Subcutaneous abdominal adipose tissue (tissue), 5 donors: Measurements from ENCODE around the gene EXOC6B.

Experiments used
- H3K27ac ChIP-seq: one replicate; pipeline ENCODE4 v1.7.0; 2013; ENCODE audit warnings: low read depth, mild to moderate bottlenecking, inconsistent platforms, low read length, moderate library complexity
- H3K27me3 ChIP-seq, 5 donors: one replicate each; pipeline ENCODE4 v1.7.0; 2013; ENCODE audit warnings: low read length in 5 of 5, inconsistent platforms in 1 of 5; ENCODE audit not compliant: control insufficient read depth in 5 of 5, insufficient read depth in 4 of 5
- H3K36me3 ChIP-seq, 5 donors: one replicate each; pipeline ENCODE4 v1.7.0; 2013; ENCODE audit warnings: low read length in 5 of 5; ENCODE audit not compliant: control insufficient read depth in 5 of 5, insufficient read depth in 5 of 5
- H3K4me1 ChIP-seq, 5 donors: one replicate each; pipeline ENCODE4 v1.7.0; 2013; ENCODE audit warnings: low read length in 5 of 5, mild to moderate bottlenecking in 3 of 5, moderate library complexity in 1 of 5; ENCODE audit not compliant: control insufficient read depth in 5 of 5, insufficient read depth in 5 of 5
- H3K4me3 ChIP-seq, 5 donors: one replicate each; pipeline ENCODE4 v1.7.0; 2013; ENCODE audit warnings: low read length in 5 of 5, low read depth in 1 of 5
- H3K9ac ChIP-seq, 5 donors: one replicate each; pipeline ENCODE4 v1.7.0; 2013; ENCODE audit warnings: low read length in 5 of 5, mild to moderate bottlenecking in 4 of 5, moderate library complexity in 3 of 5
- H3K9me3 ChIP-seq, 5 donors: one replicate each; pipeline ENCODE4 v1.7.0; 2013; ENCODE audit warnings: low read length in 5 of 5; ENCODE audit not compliant: control insufficient read depth in 5 of 5
- donor health status: healthy.
- donor health status: healthy.
- donor health status: healthy.
- donor health status: healthy.
- donor health status: healthy.

EXOC6B gene

DNA sequence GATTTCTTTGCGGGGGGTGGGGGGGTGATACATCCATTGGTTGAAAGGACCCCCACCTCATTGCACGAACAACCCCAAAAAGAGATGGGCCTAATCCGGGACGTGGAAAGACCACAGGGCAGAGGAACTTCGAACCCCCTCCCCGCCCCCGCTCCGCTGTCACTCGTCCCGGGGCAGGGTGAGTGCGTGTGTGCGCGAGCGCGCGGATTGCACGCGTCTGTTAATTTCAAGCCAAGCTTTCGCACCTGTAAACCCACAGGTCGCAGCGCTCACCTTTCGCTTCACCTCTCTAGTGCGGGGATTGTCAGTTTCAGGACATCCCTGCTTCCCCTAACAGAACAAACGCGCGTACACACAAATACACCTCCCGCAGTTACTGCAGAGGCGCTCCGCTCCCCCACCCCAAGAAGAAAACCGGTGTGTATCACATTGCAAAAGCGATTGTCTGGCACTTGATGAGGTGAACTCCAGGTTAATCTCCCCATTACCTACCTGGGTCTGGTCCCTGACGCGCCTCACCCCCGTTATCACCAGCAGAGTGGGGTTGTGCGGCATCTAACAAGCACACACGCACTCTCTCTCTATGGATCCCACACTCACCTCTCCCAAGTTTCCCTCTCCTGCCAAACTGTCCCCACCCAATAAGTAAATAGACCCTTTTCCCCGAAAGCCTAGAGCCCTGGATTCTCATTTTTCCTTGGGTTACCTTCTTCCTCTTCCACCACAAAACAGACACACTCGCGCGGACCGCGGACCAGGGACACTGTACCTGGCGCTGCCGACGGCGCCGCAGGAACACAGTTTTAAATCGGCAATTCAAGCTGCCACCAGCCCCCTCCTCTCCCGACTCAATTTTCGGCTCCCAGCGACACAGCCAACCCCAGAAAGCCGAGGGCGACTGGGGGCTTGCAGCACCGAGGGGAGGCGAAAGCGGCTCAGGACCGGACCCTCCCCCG lies 679.2 kb downstream of the EXOC6B start:
- no peaks in the 10 kb centered on the region for H3K36me3 ChIP-seq
- no peaks in the 10 kb centered on the region for H3K9me3 ChIP-seq
- peak overlapping the region; percentile 65 to 80 (median 73) for H3K4me3 ChIP-seq
- H3K9ac ChIP-seq: peak overlapping the region in 1 of 5 donors; percentile 56
- H3K27ac ChIP-seq: peak overlapping the region; percentile 65
- peaks cover 4 to 34% (median 33%) of the 10 kb centered on the region in 5 donors for H3K27me3 ChIP-seq
- peaks cover 0 to 82% (median 75%) of the 10 kb centered on the region in 5 donors for H3K4me1 ChIP-seq

DNA sequence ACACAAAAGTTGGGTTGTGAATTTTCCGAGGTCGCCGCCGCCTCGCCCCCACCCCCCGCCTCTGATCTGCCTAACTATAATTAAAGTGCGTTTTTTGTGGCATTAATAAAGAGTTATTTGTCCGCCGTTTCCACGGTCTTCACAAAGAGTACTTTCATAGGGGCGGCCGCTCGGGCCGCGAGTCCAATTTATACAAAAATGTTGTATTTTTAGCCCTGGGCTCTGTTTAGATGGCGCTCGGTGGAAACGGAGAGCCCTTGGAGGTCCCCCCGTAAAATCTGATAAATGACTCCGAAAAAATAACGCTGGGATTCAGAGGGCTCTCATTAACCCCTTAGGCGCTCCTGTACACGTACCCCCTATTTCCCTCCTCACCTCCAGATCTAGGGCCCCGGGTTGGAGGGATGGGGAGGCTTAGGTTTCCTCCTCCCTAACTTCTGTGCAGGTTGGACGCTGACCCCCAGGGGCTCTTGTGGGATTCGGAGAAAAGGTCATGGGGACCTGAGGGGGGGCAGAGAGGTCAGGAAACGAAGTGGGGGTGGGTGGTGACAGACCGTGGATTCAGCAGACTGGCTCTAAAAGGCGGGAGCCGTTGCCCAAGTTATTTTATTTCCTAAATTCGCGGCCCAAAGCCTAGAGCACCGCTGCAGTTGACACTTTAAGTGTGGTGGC lies 680.0 kb downstream of the EXOC6B start:
- H3K4me1 ChIP-seq: peaks cover 0 to 90% (median 83%) of the 10 kb centered on the region in 5 donors
- H3K4me3 ChIP-seq: peak overlapping the region; percentile 65 to 80 (median 73)
- no peaks in the 10 kb centered on the region for H3K36me3 ChIP-seq
- peak overlapping the region in 3 of 5 donors; percentile 43 to 60 (median 54) for H3K9ac ChIP-seq
- H3K27ac ChIP-seq: peak overlapping the region; percentile 65
- no peaks in the 10 kb centered on the region for H3K9me3 ChIP-seq
- H3K27me3 ChIP-seq: peaks cover 4 to 30% (median 28%) of the 10 kb centered on the region in 5 donors

DNA sequence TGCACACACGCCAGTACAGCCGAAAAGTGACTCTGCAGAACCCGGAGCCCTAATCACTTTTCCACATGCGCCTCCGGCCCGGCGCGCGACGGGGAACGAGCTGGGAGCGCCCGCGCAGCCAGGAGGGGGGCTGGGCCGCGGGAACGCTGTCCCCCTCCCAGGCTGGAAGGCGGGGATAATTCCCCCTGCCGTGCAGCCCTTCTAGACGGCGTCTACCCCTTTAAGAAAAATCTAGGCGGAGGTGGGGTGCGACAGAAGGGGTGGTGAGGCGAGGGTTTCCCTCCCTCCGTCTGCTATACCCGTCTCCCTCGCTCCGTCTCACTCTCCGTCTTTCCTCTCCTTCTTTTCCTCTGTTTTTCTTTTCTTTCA lies 680.6 kb downstream of the EXOC6B start:
- Histone ChIP-seq H3K4me1 (peaks cover 2 to 91% (median 87%) of the 10 kb centered on the region in 5 donors), H3K9ac (peak overlapping the region in 2 of 5 donors; percentile 47 to 60), H3K4me3 (peak overlapping the region; percentile 65 to 80 (median 73)), H3K36me3 (no peaks in the 10 kb centered on the region), H3K27ac (peak overlapping the region; percentile 65), H3K27me3 (peaks cover 4 to 28% (median 24%) of the 10 kb centered on the region in 5 donors), H3K9me3 (no peaks in the 10 kb centered on the region)

DNA sequence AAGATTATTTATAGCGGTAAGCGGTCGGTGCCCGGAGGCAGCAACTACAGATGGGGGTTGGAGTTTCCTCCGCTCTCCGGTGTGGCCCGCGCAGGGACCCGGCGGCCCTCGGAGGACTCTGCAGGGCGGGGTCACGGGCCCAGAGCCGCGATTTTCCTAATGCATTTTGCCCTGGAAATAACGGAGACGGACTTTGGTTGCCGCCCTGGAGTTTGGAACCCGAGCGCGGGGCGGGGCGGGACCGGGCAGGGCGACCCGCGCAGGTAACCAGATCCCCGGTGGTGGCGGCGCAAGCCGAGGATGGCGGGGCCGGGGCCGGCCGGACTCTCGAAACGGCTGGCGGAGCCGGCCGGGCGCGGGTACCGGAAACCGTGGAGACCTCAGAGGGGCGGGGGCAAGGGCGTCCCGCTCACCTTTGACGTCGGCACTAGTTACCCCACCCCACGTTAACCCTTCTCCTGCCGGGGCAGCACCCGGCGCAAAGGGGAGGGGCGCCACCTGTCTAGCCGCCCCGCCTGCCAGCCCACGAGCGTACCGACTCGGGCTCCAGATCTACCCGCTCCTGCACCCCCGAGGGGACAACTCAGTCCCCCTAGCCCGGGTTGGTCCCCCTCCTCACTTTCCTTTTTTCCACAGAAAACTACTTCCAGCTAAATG lies 681.1 kb downstream of the EXOC6B start:
- no peaks in the 10 kb centered on the region for H3K9me3 ChIP-seq
- H3K36me3 ChIP-seq: no peaks in the 10 kb centered on the region
- H3K4me1 ChIP-seq: peaks cover 2 to 91% (median 87%) of the 10 kb centered on the region in 5 donors
- H3K4me3 ChIP-seq: peak overlapping the region; percentile 65 to 80 (median 73)
- peaks cover 4 to 28% (median 20%) of the 10 kb centered on the region in 5 donors for H3K27me3 ChIP-seq
- peak overlapping the region; percentile 65 for H3K27ac ChIP-seq
- peak overlapping the region in 2 of 5 donors; percentile 47 to 68 for H3K9ac ChIP-seq

DNA sequence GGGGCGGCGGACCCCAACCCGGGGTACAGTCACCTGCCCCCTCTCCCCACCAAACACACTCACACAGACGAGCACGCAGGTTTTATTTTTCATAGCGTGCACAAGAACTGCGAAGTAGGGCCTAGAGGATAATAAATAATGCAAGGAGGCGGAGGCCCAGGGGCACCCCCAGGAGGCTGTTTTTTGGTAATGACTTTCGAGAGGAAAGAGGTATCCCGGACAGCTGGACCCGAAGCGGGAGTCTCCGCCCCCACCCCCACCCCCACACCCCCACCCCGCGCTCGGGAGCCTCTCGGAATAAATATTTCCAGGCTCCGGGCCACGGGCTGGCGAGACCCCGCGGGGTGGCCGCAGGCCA lies 681.6 kb downstream of the EXOC6B start:
- Histone ChIP-seq H3K36me3 (no peaks in the 10 kb centered on the region), H3K4me1 (peaks cover 2 to 91% (median 87%) of the 10 kb centered on the region in 5 donors), H3K9me3 (no peaks in the 10 kb centered on the region), H3K27ac (peak overlapping the region; percentile 65), H3K9ac (peak overlapping the region in 1 of 5 donors; percentile 68), H3K4me3 (peak overlapping the region in 4 of 5 donors; percentile 65 to 78 (median 71)), H3K27me3 (peaks cover 2 to 24% (median 15%) of the 10 kb centered on the region in 5 donors)

DNA sequence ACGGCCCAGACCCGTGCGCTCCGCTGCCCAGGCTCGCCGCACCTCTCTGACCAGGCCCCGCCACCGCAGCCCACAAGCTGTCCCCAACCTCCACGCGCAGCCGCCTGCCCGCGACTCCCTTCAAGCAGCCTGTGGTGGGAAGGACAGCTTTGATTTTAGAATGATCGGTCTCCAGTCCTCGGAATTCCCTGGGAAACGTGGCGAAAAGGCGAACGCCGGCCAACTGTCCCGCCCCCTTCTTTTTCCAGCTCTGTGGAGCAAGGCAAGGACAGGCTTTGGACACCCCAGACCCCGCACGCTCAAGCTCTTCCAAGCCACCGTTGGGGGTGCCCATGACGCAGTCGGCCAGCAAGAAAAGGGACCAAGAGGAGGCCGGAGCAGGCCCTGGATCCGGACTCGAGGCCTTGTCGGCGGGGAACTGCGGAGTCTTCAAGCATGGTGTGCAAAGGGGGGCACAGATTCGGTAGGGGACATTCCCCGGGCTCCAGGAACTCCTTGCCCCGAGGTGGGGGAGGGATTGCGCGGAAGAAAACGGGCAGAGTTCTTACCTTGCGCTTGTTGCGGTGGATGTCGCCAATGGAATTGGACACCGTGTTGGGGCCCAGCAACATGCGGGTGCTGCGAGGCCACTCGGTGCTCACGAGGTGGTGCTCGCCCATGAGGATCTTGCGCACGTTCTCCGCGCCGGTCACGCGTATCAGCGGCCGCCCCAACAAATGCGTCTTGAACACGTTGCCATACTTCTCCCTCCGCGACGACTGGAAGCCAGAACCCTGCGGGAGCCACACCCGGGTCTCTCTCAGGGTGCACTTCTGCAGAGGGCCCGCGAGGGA lies 682.2 kb downstream of the EXOC6B start:
- Histone ChIP-seq H3K9me3 (no peaks in the 10 kb centered on the region), H3K27me3 (peaks cover 0 to 22% (median 13%) of the 10 kb centered on the region in 5 donors), H3K36me3 (no peaks in the 10 kb centered on the region), H3K4me3 (peak overlapping the region; percentile 50 to 60 (median 51)), H3K4me1 (peaks cover 3 to 93% (median 89%) of the 10 kb centered on the region in 5 donors), H3K27ac (peak overlapping the region; percentile 88), H3K9ac (peak overlapping the region in 1 of 5 donors; percentile 62)

DNA sequence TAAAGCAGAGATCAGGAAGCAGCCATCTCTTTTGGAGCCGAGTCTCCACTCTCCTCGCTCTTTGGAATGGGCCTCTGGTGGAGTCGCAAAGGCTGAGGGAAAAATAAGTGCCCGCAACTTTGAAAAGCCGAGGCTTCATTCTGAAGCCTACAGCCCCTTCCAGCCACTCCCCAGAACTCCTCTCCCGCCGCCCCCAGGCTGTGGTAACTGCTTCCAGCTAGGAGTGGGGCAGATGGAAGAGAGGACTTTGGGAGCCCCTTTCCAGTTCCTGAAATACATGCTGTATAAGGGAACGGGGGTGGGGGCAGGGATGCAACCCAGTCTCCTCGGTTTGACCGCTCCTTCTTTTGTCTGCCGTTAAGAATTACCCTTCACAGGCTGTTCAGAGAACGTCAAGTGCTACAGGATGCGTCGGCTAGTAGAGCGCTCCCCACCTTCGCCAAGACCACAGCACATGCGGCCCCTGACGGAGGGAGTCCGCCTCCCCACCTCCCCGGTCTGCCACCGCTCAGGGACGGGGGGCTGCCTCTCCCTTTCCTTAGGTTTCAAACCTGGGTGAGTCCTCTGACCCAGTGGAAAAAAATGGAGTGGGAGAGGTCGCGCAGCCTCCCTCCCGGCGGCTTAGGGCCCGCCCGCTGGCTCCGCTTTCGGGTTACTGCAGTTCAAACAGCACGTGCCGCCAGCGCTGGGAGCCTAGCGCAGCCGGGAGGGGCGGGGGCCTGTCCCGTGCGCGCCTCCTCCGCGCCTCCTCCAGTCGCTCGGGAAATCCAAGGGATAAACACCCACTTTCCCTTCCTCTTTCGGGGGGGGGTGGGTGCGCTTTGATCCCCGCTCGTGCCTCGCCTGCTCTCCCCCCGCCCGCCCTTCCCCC lies 683.0 kb downstream of the EXOC6B start:
- H3K27me3 ChIP-seq: peaks cover 0 to 19% (median 10%) of the 10 kb centered on the region in 5 donors

DNA sequence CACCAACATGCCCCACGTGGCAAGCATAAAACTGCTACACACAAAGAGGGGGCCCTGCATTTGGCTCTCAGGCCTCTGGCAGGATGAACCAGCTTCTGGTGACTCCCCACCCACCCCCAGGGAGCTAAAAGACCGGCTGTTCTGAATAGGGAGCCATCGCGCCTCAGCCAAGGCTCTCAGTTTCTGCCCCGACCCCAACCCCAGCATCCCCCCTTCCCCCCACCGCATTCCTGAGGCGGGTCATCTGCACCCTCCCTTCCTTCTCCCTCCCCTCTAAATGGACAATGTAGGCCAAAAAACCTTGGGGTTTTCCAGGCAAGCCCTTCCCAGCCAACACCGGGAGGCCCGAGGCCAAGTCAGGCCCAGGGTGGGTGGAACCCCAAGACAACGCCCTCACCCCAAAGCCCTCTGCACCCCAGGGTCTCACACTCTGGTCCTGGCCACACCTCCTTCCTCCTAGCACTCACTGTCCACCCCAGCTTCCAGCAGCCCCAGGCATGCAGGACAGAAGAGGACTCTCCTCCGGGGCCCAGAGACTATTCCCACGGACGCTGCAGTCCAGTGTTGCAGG lies 683.9 kb downstream of the EXOC6B start:
- H3K27me3 ChIP-seq: peaks cover 0 to 13% (median 7%) of the 10 kb centered on the region in 5 donors
- no peaks in the 10 kb centered on the region for H3K36me3 ChIP-seq
- H3K9ac ChIP-seq: no peak overlapping the region
- peak overlapping the region; percentile 88 for H3K27ac ChIP-seq
- H3K9me3 ChIP-seq: no peaks in the 10 kb centered on the region
- H3K4me3 ChIP-seq: peak overlapping the region in 4 of 5 donors; percentile 50 to 61 (median 58)
- peaks cover 6 to 97% (median 94%) of the 10 kb centered on the region in 5 donors for H3K4me1 ChIP-seq

More for the DNA sequence above, 683.0 kb downstream of the EXOC6B start:
- peaks cover 6 to 96% (median 91%) of the 10 kb centered on the region in 5 donors for H3K4me1 ChIP-seq
- H3K9ac ChIP-seq: peak overlapping the region in 4 of 5 donors; percentile 2 to 62 (median 42)
- H3K9me3 ChIP-seq: no peaks in the 10 kb centered on the region
- H3K36me3 ChIP-seq: no peaks in the 10 kb centered on the region
- peak overlapping the region; percentile 50 to 64 (median 60) for H3K4me3 ChIP-seq
- H3K27ac ChIP-seq: peak overlapping the region; percentile 88
